Measurements from ENCODE around the gene CDKL5.

DNA sequence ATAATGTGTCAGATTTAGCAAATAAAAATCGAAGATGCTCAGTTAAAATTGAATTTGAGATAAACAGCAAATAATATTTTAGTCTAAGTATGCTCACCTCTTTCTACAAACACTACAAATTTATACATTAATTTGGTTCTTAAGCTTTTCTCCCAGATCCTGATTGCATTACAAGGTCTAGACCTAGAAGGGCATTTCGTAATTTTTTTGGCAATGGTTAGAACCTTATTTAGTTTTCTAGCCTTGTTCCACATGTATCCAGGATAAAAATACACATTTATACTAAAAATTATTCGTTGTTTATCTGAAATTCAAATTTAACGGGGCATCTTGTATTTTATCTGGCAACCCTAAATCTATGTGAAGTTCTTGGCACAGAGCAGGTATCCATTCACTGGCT is 2.5 kb upstream of the CDKL5 start:
- TF ChIP-seq, protein P1, sequence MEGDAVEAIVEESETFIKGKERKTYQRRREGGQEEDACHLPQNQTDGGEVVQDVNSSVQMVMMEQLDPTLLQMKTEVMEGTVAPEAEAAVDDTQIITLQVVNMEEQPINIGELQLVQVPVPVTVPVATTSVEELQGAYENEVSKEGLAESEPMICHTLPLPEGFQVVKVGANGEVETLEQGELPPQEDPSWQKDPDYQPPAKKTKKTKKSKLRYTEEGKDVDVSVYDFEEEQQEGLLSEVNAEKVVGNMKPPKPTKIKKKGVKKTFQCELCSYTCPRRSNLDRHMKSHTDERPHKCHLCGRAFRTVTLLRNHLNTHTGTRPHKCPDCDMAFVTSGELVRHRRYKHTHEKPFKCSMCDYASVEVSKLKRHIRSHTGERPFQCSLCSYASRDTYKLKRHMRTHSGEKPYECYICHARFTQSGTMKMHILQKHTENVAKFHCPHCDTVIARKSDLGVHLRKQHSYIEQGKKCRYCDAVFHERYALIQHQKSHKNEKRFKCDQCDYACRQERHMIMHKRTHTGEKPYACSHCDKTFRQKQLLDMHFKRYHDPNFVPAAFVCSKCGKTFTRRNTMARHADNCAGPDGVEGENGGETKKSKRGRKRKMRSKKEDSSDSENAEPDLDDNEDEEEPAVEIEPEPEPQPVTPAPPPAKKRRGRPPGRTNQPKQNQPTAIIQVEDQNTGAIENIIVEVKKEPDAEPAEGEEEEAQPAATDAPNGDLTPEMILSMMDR (IDR thresholded peaks at IDR 0.05; ENCODE audit: insufficient read depth, low read depth, low read length) = no peak
- TF ChIP-seq EZH2 (IDR thresholded peaks at IDR 0.05; ENCODE audit: insufficient read depth, low read length) = no peak
